Retina (tissue), 1 donor: Measurements from ENCODE around the gene NAGS.
"Not testable (repeated sequence)": the region's sequence is repeated elsewhere in the genome, so short reads cannot be mapped to it uniquely, and the experiment has no call there.

Experiments used
- DNase-seq: peaks from one replicate; pipeline ENCODE4 v3.0.0-alpha.2; 2016

NAGS gene

GRCh38 chr17:44007346-44008204, 3.2 kb downstream of the NAGS start:
- no peak for DNase-seq

DNA sequence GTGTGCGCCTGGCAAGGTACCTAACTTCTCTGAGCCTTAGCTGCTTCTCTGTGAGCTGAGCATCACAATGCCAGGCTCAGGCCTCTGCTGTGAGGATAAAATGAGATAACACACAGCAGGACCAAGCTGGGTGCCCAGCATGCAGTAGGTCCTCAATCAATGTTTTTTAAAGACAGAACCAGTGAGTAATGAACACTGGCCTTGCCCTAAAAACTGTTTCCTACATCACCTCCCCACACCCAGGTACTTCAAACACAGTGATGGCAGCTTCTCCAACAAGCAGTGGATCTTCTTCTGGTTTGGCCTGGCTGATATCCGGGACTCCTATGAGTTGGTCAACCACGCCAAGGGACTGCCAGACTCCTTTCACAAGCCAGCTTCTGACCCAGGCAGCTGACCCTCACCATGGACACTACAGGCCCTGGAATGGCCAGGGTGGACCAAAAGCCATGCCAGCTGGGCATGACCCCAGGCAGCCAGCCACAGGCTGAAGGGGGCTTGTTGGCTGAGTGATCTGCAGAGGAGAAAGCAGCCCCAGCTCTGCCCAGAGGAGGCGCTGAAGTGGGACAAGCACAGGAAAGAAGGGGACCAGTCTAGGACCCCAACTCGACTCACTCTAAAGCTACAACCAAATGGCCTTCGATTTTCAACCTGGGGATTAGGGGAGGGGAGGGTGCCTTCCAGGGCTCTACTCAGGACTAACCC, 3.9 kb downstream of the NAGS start:
- no peak for DNase-seq

- DNase-seq: no peak
Observed at GRCh38 chr17:44010966-44011647, 6.7 kb downstream of the NAGS start.

- no peak for DNase-seq
Observed at GRCh38 chr17:44011876-44012275, 7.5 kb downstream of the NAGS start.

DNA sequence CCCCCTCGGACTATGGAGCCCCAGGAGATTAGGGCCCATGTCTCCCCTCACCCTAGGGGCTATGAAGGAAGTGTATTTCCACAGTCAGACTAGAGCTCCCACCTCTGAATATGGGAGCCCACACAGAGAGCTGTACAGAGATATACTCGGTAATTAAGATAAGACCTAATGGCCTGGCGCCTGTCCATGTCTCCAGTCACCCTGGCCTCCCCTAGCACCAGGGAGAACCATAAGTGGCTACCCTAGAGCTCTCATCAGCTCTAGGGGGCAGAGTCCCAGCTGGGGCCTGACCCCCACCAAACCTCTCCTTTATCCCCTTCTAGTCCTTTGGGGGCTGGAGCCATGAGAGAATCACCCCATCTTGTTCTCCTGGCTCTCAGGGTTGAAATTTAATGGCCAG, 8.0 kb downstream of the NAGS start:
- no peak for DNase-seq

GRCh38 chr17:44012874-44013273, 8.5 kb downstream of the NAGS start:
- DNase-seq: no peak

GRCh38 chr17:44014133-44014436, 9.7 kb downstream of the NAGS start:
- DNase-seq: no peak

DNA sequence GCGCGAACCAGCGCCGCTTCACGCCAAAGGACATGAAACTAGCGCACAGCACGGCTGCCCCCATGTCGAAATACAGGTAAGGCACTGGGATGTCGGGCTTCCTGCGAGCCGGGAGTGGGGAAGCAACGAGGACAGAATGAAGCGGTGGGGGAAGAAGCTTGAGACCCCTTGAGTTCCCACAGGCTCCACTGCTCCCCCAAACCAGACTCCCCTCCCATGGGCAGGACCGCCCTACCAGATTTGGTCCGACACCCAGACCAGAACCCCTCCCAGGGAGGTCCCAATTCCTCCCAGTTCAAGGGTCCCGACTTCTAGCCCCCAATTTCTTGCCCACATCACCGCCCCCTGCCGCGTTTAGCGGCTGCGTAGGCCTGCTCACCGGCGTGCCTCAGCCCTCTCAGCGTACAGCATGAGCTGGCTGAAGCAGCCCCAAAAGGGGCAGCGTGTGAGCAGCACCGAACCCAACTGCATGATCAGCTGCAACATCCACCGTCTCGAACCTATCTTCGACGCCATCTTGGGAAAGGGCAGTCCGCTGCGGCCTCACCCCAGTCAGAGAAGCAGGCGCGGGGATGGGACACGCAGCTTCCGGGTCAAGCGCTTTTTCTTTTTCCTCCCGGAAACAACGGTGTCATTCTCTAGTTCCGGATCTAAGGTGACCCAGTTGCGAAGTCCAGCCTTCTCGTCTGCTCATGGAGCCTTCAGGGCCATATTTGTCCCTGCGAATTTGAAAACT, 10.2 kb downstream of the NAGS start, which contains the start of gene TMEM101:
Gene TMEM101, minus strand, starts transcription at position 527 of the 736 bp plus-strand sequence. Its CDS starts 11 bp downstream, at position 516.
- peak; percentile 91 for DNase-seq

GRCh38 chr17:44021227-44021626, 16.8 kb downstream of the NAGS start:
- not testable (repeated sequence) for DNase-seq

DNA sequence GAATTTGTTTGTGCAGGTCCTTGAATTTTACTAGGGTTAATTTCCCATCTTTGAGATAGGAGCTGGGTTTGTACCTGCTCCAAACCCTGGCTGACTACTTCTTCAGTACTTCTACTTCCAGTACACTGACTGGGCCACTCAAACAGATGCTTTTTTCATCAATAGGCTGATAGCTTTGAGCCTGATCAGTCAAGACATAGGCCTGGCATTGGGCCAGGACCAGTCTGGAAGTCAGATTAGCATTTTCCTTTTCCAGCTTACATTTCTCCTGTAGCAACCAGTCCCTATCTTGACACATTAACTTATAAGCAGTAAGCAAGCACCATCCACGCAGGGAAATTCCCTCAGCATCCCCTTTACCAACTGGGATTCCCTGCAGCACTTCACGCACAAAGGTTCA, 17.8 kb downstream of the NAGS start:
- no peak for DNase-seq

DNA sequence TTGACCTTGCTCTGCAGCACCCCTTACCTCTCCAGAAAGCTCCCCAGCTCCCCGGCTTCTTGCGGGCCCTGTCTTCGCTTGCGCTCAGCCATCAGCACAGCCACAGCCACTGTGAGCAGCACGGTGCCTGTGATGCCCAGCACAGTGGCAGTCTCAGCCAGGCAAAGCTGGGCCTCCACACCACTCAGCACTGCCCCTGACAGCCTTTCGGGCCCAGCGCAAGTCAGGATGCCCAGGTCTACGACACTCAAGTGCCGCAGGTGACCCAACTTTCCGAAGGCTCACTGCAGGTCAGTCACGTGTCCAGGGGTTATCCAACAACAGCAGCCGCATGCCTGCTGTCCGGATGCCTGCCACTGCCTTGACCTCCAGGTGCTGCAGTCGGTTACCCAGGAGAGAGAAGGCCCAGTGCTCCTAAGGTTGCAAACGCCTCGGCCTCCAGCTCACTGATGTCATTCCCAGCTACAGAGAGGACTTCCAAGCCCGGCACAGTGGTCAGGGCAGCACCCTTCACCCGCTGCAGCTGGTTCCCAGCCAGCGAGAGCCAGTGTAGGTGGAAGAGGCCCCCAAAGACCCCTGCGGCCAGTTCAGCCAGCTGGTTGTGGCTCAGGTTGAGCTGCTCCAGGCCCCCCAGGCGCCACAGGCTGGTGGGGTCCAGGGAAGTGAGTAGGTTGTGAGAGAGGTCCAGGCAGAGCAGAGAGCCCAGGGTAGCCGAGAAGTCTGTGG, 19.3 kb downstream of the NAGS start:
- DNase-seq: no peak

- no peak for DNase-seq
Observed at GRCh38 chr17:44024271-44024663, 19.8 kb downstream of the NAGS start.

- DNase-seq: no peak
Observed at GRCh38 chr17:44024853-44025252, 20.4 kb downstream of the NAGS start.

- DNase-seq: no peak
Observed at GRCh38 chr17:44029736-44030135, 25.3 kb downstream of the NAGS start.

DNA sequence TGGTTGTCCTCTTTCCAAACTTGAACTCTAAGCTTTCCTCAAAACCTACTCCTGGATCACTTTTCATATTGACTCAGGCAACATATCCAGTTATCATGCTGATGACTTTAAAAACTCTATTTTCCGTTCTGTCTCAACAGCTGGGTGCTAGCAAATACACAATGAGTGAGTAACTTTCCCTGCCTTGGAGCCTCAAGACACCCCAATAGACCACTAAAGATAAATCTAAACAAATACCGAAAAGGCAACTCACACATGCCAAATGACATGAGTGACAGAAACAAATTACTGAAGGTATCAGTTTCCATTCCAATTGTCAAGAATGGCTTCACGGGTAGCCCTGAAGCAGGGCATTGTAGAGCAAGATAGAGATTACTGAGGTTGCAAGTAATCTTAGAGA, 26.1 kb downstream of the NAGS start:
- DNase-seq: no peak

GRCh38 chr17:44033861-44034408, 29.5 kb downstream of the NAGS start:
- DNase-seq: no peak

- DNase-seq: not testable (repeated sequence)
Observed at GRCh38 chr17:44034688-44035087, 30.3 kb downstream of the NAGS start.

- DNase-seq: no peak
Observed at GRCh38 chr17:44037471-44037870, 33.0 kb downstream of the NAGS start.

DNA sequence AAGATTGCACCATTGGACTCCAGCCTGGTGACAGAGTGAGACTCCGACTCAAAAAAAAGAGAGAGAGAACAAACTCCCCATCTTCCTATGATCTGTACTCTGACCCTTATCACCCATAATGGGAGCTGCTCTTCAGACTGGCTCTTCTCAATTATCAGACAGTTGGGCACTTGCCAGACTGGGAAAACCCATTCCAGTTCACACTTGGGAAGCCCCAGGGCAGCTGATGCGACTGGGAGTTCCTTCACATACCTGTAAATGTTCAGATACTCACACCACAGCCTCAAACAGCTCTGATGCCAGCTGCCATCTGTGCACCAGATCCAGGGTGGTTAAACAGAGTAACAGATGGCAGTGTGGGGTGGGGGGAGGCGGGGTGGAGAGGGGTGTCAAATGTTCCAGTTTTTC, 34.2 kb downstream of the NAGS start:
- no peak for DNase-seq

DNA sequence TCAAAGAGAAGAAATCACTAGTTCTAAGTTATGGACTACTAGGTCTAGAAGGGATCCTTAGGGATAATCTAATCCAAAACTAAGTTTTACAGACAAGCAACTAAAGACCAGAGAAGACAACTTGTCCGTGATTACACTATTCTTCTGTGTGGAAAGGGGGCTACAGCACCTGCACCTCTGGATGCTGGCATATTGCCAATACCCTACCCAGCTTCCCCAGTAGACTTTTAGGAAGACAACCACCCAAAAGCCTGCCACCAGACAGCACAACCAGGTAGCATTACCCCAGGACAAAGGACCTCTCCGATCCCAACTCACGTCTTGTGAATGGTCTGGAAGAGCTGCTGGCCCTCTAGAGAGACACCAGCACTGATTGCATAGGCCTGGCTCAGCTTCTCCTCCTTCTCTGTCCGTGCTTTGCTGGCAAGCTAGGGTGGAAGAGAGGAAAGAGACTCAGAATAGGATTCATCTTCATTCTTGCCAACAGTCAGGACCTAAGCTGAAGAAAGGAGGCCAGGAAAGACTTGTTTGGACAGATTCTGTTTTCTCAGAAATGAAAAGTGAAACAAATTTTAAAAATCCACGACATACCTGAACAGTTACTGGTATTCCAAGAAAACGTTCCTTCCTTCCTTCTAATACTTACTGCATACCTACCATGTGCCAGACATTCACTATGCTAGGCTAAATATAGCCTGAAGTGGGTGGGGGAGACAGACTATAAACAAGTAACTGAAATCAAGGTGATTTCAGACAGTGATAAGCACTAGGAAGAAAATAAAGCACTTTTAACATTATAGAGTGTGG, 35.6 kb downstream of the NAGS start:
- DNase-seq: no peak

DNA sequence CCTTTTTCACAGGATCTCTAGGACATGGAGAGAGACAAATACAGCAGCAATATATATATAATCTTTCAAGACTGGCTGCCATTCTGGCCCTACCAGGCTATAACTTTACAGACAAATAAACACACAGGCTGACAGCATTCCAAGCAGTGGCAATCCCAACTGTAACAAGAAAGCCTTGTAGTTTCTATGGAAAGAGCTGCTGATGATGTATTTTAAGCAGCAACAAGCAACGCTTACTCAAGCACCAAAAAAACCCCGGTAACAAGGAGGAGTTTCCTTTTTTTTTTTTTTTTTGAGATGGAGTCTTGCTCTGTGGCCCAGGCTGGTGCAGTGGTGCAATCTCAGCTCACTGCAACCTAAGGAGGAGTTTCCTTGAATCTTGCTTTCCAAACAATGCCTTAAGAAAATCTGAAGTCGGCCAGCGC, 38.9 kb downstream of the NAGS start:
- no peak for DNase-seq
